H1 (cell line): ENCODE results near the gene MRPL55. TPM values are rescaled to one million over a fixed set of nuclear protein-coding genes. Genes with fewer than 3 reads are reported as not detected.

Source experiments
- CTCF ChIA-PET: fragments of 300-600 bp; sonication (Branson Sonifier 250); formaldehyde crosslinking; loops from one replicate; lab custom pipeline; 2021; ENCODE audit not compliant: partially characterized antibody; lab: Charles Lee
- POLR2A ChIA-PET: fragments of 300-600 bp; sonication (Branson Sonifier 250); formaldehyde crosslinking; loops from one replicate; lab custom pipeline; 2021; ENCODE audit warnings: inconsistent platforms; ENCODE audit not compliant: partially characterized antibody; lab: Charles Lee
- DNase-seq, 2 experiments: peaks; one replicate each; pipeline versions ENCODE4 v3.0.0 to v3.0.0-alpha.2; 2010 to 2022; ENCODE audit warnings: low spot score in 2 of 2, low read depth in 1 of 2, mixed read lengths in 1 of 2
- FAIRE-seq: peaks from 2 replicates; lab custom pipeline; 2011; peaks lifted over from hg19 to GRCh38; lab: Jason Lieb, UNC
- H2AFZ ChIP-seq: 2 replicates; pipeline ENCODE4 v1.8.1; 2012; ENCODE audit warnings: low read length, inconsistent platforms
- H2AK5ac ChIP-seq: 2 replicates; pipeline ENCODE4 v1.6.1; 2013; ENCODE audit warnings: low read depth, low read length
- H2BK120ac ChIP-seq: replicated peaks from 2 replicates; pipeline ENCODE3; 2013; ENCODE audit warnings: low read depth, low read length, inconsistent platforms
- H2BK12ac ChIP-seq: 2 replicates; pipeline ENCODE4 v1.6.1; 2013; ENCODE audit warnings: low read depth, low read length
- H2BK15ac ChIP-seq: 2 replicates; pipeline ENCODE4 v1.6.1; 2013; ENCODE audit warnings: low read length
- H2BK20ac ChIP-seq: 2 replicates; pipeline ENCODE4 v1.6.1; 2013; ENCODE audit warnings: low read length
- H2BK5ac ChIP-seq: 2 replicates; pipeline ENCODE4 v1.6.1; 2013; ENCODE audit warnings: low read depth, low read length
- H3K14ac ChIP-seq: 2 replicates; pipeline ENCODE4 v1.6.1; 2013; ENCODE audit warnings: inconsistent platforms; ENCODE audit not compliant: insufficient read length
- H3K18ac ChIP-seq: 2 replicates; pipeline ENCODE4 v1.6.1; 2013; ENCODE audit warnings: low read length; ENCODE audit errors: extremely low read depth
- H3K23ac ChIP-seq: 2 replicates; pipeline ENCODE4 v1.6.1; 2013; ENCODE audit warnings: inconsistent platforms; ENCODE audit not compliant: insufficient read length
- H3K23me2 ChIP-seq: 2 replicates; pipeline ENCODE4 v1.6.1; 2013; ENCODE audit warnings: low read depth, low read length
- H3K27ac ChIP-seq: 2 replicates; pipeline ENCODE4 v1.6.1; 2011; ENCODE audit warnings: low read depth, low read length, inconsistent platforms
- H3K27me3 ChIP-seq, 4 experiments: replicated peaks in 1 of 4; 1 replicate in 1 of 4; 2 replicates in 3 of 4; pipeline versions ENCODE4 v1.6.1 to v1.8.1; 2011 to 2013; ENCODE audit warnings: low read length in 3 of 4, mild to moderate bottlenecking in 3 of 4, inconsistent platforms in 2 of 4, mixed read lengths in 2 of 4, moderate library complexity in 1 of 4; ENCODE audit not compliant: control insufficient read depth in 3 of 4, insufficient read depth in 3 of 4; ENCODE audit errors: extremely low read depth in 1 of 4
- H3K36me3 ChIP-seq, 4 experiments: 2 replicates each; pipeline versions ENCODE4 v1.6.1 to v1.8.1; 2011 to 2013; ENCODE audit warnings: mild to moderate bottlenecking in 4 of 4, low read length in 3 of 4, moderate library complexity in 2 of 4, control low read depth in 1 of 4, inconsistent platforms in 1 of 4; ENCODE audit not compliant: insufficient read depth in 4 of 4, control insufficient read depth in 2 of 4
- H3K4ac ChIP-seq: replicated peaks from 2 replicates; pipeline ENCODE3; 2013; ENCODE audit warnings: low read length, low read depth, mixed read lengths, inconsistent platforms; ENCODE audit not compliant: insufficient read length
- H3K4me1 ChIP-seq, 4 experiments: replicated peaks in 1 of 4; 1 replicate in 1 of 4; 2 replicates in 3 of 4; pipeline versions ENCODE4 v1.6.1 to v1.8.1; 2011 to 2013; ENCODE audit warnings: low read length in 3 of 4, inconsistent platforms in 2 of 4, mixed read lengths in 1 of 4; ENCODE audit not compliant: insufficient read depth in 4 of 4, control insufficient read depth in 3 of 4
- H3K4me2 ChIP-seq, 2 experiments: 2 replicates each; pipeline versions ENCODE4 v1.6.1 to v1.8.1; 2011 to 2013; ENCODE audit warnings: low read depth in 2 of 2, low read length in 2 of 2, control low read depth in 1 of 2, inconsistent platforms in 1 of 2, mild to moderate bottlenecking in 1 of 2; ENCODE audit not compliant: insufficient read depth in 1 of 2
- H3K4me3 ChIP-seq, 4 experiments: fragments of 200-600, 300-600 bp in 1 of 4; sonication (generic), shearing (Covaris generic), sonication (Bioruptor Twin) in 1 of 4; 2 replicates each; pipeline versions ENCODE4 v1.5.1 to v1.8.1; 2011 to 2016; ENCODE audit warnings: low read length in 4 of 4, low read depth in 3 of 4, control low read depth in 2 of 4, inconsistent platforms in 2 of 4, mild to moderate bottlenecking in 2 of 4, mixed read lengths in 1 of 4, moderate library complexity in 1 of 4; ENCODE audit not compliant: insufficient read depth in 2 of 4; ENCODE audit errors: extremely low read depth in 1 of 4
- H3K56ac ChIP-seq: replicated peaks from 2 replicates; pipeline ENCODE3; 2013; ENCODE audit warnings: low read depth, mild to moderate bottlenecking, mixed read lengths, low read length, inconsistent platforms; ENCODE audit not compliant: insufficient read length
- H3K79me1 ChIP-seq: 2 replicates; pipeline ENCODE4 v1.6.1; 2013; ENCODE audit warnings: low read depth, low read length, control low read depth
- H3K79me2 ChIP-seq, 2 experiments: 2 replicates each; pipeline versions ENCODE4 v1.6.1 to v1.8.1; 2012 to 2013; ENCODE audit warnings: low read length in 2 of 2, mild to moderate bottlenecking in 2 of 2, inconsistent platforms in 1 of 2; ENCODE audit not compliant: insufficient read depth in 2 of 2, control insufficient read depth in 1 of 2
- H3K9ac ChIP-seq, 4 experiments: replicated peaks in 1 of 4; 1 replicate in 1 of 4; 2 replicates in 3 of 4; pipeline versions ENCODE4 v1.6.1 to v1.8.1; 2011 to 2013; ENCODE audit warnings: low read depth in 3 of 4, low read length in 3 of 4, control low read depth in 2 of 4, mild to moderate bottlenecking in 2 of 4, moderate library complexity in 2 of 4, inconsistent platforms in 1 of 4; ENCODE audit errors: extremely low read depth in 1 of 4
- H3K9me3 ChIP-seq, 2 experiments: 2 replicates each; pipeline versions ENCODE4 v1.6.1 to v1.8.1; 2012 to 2013; ENCODE audit warnings: mild to moderate bottlenecking in 2 of 2, moderate library complexity in 2 of 2, control low read depth in 1 of 2, inconsistent platforms in 1 of 2, low read depth in 1 of 2, low read length in 1 of 2, mixed read lengths in 1 of 2; ENCODE audit not compliant: insufficient read depth in 2 of 2
- H4K20me1 ChIP-seq, 2 experiments: replicated peaks in 1 of 2; 2 replicates each; pipeline versions ENCODE3 to v1.8.1; 2011 to 2013; ENCODE audit warnings: inconsistent platforms in 2 of 2, low read length in 2 of 2, mild to moderate bottlenecking in 1 of 2; ENCODE audit not compliant: insufficient read depth in 2 of 2, control insufficient read depth in 1 of 2
- H4K5ac ChIP-seq: 2 replicates; pipeline ENCODE4 v1.6.1; 2013; ENCODE audit warnings: low read length, low read depth, mixed read lengths, inconsistent platforms; ENCODE audit not compliant: insufficient read length
- H4K8ac ChIP-seq: 2 replicates; pipeline ENCODE4 v1.8.0; 2013; ENCODE audit warnings: mild to moderate bottlenecking, moderate library complexity, low read length, inconsistent platforms; ENCODE audit not compliant: insufficient read depth; ENCODE audit errors: extremely low read depth
- H4K91ac ChIP-seq: replicated peaks from 2 replicates; pipeline ENCODE3; 2013; ENCODE audit warnings: low read length, mixed read lengths, inconsistent platforms; ENCODE audit not compliant: insufficient read length
- EGR1 ChIP-seq: IDR thresholded peaks from 2 replicates; pipeline ENCODE4 v1.6.1; 2011; ENCODE audit warnings: low read depth, low read length, borderline replicate concordance
- FOSL1 ChIP-seq: IDR thresholded peaks from 2 replicates; pipeline ENCODE4 v1.6.1; 2011; ENCODE audit warnings: mild to moderate bottlenecking, low read depth, low read length, moderate library complexity; ENCODE audit not compliant: insufficient read depth
- KDM1A ChIP-seq: fragments of 200-600, 300-600 bp; sonication (generic); IDR thresholded peaks from 2 replicates; pipeline ENCODE4 v1.7.1; 2016; ENCODE audit warnings: mild to moderate bottlenecking, low read length, borderline replicate concordance
- WGBS, 2 experiments: shearing (Covaris generic) in 1 of 2; methylation state at CpG; one replicate each; pipeline versions ENCODE4 v1.1.6 to v1.1.7; 2013 to 2015; ENCODE audit warnings: low lambda C conversion rate in 2 of 2, mixed read lengths in 2 of 2, inconsistent platforms in 1 of 2, low coverage in 1 of 2, missing lambda C conversion rate in 1 of 2; ENCODE audit not compliant: insufficient replicate concordance in 2 of 2, insufficient coverage in 1 of 2, insufficient read length in 1 of 2; ENCODE audit errors: extremely low coverage in 1 of 2, missing lambda C conversion rate in 1 of 2; 5-methylcytosine and 5-hydroxymethylcytosine counted together
- polyA plus RNA-seq, 7 experiments: library from polyadenylated mRNA; depleted of rRNA in 3 of 7; stranded (reverse) in 5 of 7; unstranded in 2 of 7; fragments of >200 nt in 5 of 7; fragments of 200-250 nt in 2 of 7; gene quantifications; 1 replicate in 5 of 7; 2 replicates in 1 of 7; 4 replicates in 1 of 7; pipeline versions ENCODE4 v1.2.1 to v1.2.3, GENCODE V29; 2011 to 2013; ENCODE audit warnings: missing spikeins in 2 of 7, mixed read lengths in 2 of 7
- total RNA-seq: library from RNA; stranded (reverse); fragmentation: NEBNext Ultra II Directional; extraction: Animal tissue kit (Norgen Biotek cat#: 25700); gene quantifications from 2 replicates; pipeline ENCODE4 v1.2.1, GENCODE V29; 2021

MRPL55 gene
- total and polyA plus RNA-seq, 2 of the 8 experiments (the other 6 are each of a cell fraction or from before 2014, with no cell fraction given): 59.0 to 244 TPM

DNA sequence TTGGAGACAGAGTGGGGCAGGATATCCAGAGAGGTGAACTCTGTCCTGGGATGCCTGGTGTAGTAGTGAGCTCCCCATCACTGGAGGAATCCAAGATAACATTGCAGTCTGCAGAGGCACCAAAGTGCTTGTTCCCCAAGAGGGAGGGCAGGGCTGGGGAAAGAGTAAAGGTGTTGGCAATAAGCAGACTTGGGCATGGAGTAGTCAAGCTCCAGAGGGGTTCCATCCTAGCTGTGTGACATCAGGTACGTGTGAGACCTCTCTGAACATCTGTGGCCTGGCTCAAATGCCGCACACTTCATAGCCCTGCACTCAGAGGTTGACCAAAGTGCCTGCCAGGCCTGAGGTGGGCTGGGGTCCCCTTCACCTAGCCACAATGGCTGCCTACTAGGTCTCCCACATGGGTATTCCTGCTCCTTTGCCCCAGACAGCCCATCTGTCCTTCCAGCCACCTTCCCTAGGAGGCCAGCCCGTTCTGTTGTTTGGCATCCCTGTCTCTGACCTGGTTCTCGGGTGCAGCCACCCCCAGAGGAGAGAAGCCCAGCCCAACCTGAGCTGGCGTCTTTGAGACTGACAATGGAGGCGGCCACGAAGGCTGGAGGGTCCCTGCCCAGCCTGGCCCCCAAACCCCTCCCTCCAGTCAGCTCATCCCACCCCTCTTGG is 29.4 kb downstream of the MRPL55 start:
- FAIRE-seq: no peak
- Histone ChIP-seq H2BK12ac (no peak overlapping the region), H3K4me1 (peaks cover 4 to 29% (median 6%) of the 10 kb centered on the region in 4 experiments), H3K14ac (no peak overlapping the region), H2BK15ac (no peak overlapping the region), H3K23me2 (peaks cover 15% of the 10 kb centered on the region), H3K9ac (no peak overlapping the region), H4K8ac (no peak overlapping the region), H3K4ac (no peak overlapping the region), H3K79me1 (peaks cover 9% of the 10 kb centered on the region; the same call in 1 of the 2 replicates), H3K27me3 (peaks cover 6 to 39% (median 36%) of the 10 kb centered on the region in 4 experiments), H3K27ac (no peak overlapping the region), H3K23ac (no peak overlapping the region), H3K18ac (no peak overlapping the region), H4K91ac (no peak overlapping the region), H4K20me1 (peaks cover 13 to 43% of the 10 kb centered on the region in 2 experiments), H2AK5ac (no peak overlapping the region), H2AFZ (no peak overlapping the region), H2BK20ac (no peak overlapping the region), H4K5ac (no peak overlapping the region), H3K9me3 (no peaks in the 10 kb centered on the region), H3K4me3 (no peak overlapping the region), H3K36me3 (no peaks in the 10 kb centered on the region), H3K56ac (no peak overlapping the region), H3K79me2 (peaks cover 19 to 20% of the 10 kb centered on the region in 2 experiments), H2BK5ac (no peak overlapping the region), H3K4me2 (no peak overlapping the region), H2BK120ac (no peak overlapping the region)
- DNase-seq: no peak
- 89% methylated on average over 7 of the region's 7 CpGs; no CpG with 5 or more reads in 1 of the 2 experiments for WGBS, 2 experiments
- TF ChIP-seq EGR1 (no peak), FOSL1 (no peak), KDM1A (peak; percentile 79; the same call in 1 of the 2 replicates)
- ChIA-PET CTCF (interaction anchor here (0.9 to 2.2 kb wide), 5 partner anchors 13 to 75 kb away, joined by 3 to 5 read pairs (median 3); no protein-coding TSS in a partner anchor), POLR2A (interaction anchor here (1.3 kb wide), 1 partner anchor 14 kb away, joined by 3 read pairs; no protein-coding TSS in a partner anchor)
